NCI-H82 treated with DMSO at 0.1 percent for 48 hours (cell line): Measurements from ENCODE around the gene MT1E.

Experiments used
- DNase-seq: peaks from one replicate; lab custom pipeline; 2025; ENCODE audit not compliant: unreplicated experiment; lab: John Stamatoyannopoulos, UW

Gene MT1E

DNA sequence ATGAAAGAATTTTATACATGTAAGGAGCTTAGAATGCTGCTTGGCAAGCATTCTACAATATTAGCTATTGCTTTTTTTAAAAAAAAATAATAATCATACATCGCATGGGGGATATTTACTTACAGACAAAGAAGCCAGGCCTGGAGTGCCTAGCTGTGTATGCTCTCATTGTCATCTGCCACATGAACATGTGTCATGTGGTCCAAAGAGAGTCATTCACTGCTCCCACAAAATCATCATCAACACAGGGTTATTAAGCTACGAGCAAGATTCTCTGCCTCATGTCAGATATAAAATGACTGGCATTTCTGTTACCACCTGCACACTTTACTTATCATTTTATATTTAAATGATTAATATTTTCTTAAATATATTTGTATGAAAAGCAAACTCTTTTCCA lies 1.9 kb upstream of the MT1E start:
- DNase-seq = no peak

DNA sequence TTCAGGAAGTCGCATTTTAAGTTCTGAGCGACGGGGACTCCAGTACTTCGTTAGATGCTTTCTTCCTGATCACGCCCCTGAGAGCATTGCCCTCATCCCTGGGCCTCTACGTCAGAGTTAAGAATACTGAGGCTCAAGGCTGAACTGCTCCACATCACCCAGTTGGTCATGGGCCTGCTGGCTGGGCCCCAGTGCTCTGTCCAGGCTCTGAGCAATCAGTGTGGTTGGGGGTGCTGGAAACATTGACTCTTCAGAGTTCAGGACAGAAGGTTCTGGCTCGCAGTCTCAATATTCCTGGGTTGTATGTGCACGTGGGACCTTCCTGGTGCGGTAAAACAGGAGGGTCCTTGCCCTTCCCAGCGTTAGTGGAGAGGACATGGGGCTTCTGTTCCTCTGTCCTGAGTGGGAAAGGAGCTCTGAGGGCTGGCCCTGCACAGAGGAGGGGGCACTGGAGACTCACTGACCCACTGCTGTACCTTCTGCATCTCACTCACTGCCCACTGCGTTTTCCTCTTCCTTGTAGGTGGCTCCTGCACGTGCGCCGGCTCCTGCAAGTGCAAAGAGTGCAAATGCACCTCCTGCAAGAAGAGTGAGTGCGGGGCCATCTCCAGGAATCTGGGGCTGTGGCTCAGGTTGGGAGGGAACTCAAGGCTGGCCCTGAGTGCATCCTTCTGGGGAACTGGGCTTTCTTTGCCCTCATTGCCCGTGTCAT lies 518 bp downstream of the MT1E start:
- DNase-seq = no peak

DNA sequence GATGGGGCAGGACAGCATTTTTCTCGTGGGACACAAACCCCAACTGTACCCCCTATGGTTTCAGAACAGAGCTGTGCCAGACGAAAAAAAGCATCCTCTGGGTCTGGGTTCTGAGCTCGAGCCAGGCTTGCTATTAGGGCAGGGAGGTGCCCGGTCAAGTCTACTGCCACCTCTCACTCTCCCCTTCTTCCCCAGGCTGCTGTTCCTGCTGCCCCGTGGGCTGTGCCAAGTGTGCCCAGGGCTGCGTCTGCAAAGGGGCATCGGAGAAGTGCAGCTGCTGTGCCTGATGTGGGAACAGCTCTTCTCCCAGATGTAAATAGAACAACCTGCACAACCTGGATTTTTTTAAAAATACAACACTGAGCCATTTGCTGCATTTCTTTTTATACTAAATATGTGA lies 1.1 kb downstream of the MT1E start:
- no peak for DNase-seq

DNA sequence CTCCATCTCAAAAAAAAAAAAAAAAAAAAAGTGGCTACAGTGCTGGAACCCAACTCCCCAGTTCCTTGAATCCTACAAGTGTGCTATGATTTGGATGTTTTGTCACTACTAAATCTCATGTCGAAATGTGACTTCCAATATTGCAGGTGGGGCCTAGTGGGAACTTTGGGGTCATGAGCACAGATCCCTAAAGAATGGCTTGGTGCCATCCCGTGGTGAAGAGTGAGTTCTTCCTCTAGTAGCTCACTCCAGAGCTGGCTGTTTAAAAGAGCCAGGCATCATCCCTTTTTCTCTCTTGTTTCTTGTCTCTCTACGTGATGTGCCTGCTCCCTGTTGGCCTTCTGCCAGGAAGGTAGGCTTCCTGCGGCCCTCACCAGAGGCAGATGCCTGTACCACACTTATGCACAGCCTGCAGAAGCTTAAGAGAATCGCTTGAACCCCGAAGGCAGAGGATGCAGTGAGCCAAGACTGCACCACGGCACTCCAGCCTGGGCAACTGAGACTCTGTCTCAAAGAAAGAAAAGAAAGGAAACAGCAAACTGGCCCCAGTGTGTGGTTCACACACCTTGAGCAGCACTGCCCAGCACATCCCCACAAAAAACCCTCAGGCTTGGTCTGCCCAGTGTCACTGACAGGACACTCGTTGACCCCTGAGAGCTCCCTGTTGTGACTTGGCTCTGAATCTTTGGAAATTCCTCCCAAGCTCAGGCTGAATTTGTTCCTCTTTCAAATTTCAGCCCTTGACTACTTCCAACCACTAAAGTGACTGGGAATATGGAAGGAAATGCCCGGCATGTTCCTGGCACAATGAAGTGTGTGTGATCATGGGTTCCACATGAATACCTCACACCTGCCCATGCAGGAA lies 3.1 kb downstream of the MT1E start:
- no peak for DNase-seq

DNA sequence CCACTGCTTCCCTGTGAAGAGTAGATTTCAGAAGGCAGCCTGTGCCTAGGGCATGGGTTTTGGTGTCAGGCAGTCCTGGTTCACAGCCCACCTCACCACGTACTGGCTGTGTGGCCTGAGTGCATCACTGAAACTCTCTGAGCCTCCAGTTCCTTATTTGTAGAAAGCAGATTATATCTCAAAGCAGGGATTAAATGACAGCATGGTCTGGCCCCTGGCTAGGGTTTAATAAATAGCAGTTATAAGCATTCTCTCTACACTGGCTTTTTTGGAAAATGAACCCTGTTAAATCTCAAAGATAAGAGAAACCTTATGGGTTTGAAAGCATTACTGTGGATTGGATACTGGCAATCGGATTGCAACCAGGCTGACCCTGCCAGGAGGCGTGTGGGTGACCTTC lies 4.0 kb downstream of the MT1E start:
- DNase-seq = no peak

DNA sequence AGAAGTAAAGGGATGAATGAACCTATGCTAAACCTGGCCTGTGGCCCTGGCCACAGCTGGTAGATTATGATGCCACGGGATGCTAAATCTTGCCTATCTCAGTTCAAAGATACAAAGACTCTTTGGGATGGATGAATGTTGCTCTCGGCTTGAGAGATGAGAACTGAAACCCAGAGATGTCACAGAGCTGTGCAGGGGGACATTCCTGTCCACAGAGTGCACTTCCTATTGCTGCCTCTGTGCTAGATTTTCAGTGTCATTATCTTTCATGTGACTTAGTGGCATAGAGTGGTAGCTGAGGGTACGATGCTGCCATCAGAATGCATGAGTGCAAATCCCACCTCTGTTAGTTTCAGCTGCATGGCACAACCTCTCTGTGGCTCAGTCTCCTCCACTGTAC lies 4.6 kb downstream of the MT1E start:
- no peak for DNase-seq

DNA sequence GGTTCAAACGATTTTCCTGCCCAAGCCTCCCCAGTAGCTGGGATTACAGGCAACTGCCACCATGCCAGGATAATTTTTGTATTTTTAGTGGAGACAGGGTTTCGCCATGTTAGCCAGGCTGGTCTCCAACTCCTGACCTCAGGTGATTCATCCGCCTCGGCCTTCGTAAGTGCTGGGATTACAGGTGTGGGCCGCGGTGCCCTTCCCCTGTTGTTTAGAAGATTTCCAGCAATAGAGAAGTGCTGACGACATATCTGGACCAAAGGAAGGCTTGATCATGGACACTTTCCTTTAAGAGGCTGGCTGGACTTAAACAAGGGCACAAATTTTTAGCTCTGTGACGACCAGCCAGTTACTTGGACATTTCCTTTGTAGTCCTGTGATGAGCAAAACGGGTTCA lies 5.6 kb downstream of the MT1E start:
- DNase-seq = no peak

DNA sequence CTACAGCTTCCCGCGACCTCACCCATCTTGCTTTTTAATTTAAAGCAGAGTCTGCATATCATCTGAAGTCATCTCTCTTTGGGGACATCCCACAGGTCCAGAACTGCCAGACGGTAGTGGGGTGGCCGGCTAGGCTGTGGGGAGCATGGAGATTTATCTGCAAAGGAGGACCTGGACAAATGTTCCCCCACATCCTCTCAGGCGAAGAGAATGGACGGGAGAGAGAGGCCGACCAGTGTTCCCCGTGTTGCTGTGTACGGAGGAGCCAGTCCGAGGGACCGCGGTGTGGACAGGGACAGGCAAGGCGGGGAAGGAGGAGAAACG lies 6.2 kb downstream of the MT1E start:
- no peak for DNase-seq

DNA sequence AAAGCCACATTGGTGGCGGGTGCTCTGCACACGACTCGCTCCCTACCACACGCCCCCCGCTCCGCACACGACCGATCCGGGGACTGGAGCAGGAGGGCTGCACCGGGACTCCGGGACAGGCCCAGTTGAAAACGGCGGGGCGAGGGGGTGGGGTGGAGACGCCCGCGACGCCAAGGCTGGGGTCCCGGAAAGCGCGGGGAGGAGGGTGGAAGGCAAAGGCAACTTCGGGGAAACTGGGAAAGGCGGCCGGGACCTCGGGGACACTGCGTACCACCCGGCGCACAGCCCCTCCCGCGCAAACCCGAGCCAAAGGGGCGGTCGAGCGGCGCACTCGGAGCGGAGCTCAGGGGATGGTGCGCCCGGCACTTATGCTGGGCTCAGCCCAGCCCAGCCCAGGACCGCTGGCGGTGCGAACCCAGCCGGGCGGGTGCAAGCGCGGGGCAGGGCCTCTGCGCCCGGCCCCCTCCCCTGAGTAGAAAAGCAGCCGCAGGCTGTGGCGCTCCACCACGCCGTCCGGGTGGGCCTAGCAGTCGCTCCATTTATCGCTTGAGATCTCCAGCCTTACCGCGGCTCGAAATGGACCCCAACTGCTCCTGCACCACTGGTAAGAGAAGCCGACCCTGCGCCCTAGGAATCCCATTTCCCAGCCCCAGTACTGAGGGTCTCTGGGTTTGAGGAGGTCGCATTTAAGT lies 6.7 kb downstream of the MT1E start, which contains the start of gene MT1M:
TSS of gene MT1M (plus strand) at position 504 of the 692 bp plus-strand sequence. CDS start at position 577, 73 bp downstream.
- no peak for DNase-seq

DNA sequence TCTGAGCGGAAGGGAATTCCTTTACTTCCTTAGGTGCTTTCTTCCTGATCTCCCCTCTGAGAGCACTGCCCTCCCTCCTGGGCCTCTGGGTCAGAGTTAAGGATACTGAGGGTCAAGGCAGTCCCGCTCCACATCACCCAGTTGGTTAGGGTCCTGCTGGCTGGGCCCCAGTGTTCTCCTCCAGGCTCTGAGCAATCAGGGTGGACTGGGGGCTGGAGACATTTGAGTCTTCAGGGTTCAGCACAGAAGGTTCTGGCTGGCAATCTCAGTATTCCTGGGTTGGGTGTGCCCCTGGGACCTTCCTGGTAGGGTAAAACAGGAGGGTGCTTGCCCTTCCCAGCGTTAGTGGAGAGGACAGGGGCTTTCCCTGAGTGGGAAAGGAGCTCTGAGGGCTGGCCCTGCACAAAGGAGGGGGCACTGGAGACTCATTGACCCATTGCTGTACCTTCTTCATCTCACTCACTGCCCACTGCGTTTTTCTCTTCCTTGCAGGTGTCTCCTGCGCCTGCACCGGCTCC lies 7.3 kb downstream of the MT1E start:
- no peak for DNase-seq

DNA sequence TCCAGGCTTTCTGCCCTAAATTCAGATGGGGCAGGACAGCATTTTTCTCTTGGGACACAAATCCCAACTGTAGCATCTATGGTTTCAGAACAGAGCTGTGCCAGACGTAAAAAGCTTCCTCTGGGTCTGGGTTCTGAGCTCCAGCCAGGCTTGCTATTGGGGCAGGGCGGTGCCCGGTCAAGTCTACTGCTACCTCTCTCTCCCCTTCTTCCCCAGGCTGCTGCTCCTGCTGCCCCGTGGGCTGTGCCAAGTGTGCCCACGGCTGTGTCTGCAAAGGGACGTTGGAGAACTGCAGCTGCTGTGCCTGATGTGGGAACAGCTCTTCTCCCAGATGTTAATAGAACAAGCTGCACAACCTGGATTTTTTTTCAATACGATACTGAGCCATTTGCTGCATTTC lies 8.0 kb downstream of the MT1E start:
- DNase-seq = no peak

DNA sequence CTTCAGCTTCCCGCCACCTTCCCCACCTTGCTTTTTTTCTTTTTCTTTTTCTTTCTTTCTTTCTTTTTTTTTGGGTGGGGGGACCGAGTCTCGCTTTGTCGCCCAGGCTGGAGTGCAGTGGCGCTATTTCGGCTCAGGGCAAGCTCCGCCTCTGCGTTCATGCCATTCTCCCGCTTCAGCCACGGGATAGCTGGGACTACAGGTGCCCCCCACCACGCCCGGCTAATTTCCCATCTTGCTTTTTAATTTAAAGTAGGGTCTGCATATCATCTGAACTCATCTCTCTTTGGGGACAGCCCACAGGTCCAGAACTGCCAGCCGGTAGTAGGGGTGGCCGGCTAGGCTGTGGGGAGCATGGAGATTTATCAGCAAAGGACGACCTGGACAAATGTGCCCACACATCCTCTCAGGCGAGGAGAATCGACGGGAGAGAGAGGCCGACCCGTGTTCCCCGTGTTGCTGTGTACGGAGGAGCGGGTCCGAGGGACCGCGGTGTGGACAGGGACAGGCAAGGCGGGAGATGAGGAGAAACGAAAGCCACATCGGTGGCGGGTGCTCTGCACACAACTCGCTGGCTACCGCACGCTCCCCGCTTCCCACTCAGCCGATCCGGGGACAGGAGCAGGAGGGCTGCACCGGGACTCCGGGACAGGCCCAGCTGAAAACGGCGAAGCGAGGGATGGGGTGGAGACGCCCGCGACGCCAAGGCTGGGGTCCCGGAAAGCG lies 9.3 kb downstream of the MT1E start:
- no peak for DNase-seq

DNA sequence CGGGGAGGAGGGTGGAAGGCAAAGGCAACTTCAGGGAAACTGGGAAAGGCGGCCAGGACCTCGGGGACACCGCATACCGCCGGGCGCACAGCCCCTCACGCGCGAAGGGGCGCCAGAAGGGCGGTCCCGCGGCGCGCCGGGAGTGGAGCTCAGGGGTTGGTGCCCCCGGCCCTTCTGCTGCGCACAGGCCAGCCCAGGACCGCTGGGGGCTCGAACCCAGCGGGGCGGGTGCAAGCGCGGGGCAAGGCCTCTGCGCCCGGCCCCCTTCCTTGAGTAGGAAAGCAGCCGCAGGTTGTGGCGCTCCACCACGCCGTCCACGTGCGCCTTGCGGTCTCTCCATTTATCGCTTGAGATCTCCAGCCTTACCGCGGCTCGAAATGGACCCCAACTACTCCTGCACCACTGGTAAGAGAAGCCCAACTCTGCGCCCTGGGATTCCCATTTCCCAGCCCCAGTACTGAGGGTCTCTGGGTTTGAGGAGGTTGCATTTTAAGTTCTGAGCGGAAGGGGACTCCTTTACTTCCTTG lies 9.9 kb downstream of the MT1E start:
- no peak for DNase-seq

DNA sequence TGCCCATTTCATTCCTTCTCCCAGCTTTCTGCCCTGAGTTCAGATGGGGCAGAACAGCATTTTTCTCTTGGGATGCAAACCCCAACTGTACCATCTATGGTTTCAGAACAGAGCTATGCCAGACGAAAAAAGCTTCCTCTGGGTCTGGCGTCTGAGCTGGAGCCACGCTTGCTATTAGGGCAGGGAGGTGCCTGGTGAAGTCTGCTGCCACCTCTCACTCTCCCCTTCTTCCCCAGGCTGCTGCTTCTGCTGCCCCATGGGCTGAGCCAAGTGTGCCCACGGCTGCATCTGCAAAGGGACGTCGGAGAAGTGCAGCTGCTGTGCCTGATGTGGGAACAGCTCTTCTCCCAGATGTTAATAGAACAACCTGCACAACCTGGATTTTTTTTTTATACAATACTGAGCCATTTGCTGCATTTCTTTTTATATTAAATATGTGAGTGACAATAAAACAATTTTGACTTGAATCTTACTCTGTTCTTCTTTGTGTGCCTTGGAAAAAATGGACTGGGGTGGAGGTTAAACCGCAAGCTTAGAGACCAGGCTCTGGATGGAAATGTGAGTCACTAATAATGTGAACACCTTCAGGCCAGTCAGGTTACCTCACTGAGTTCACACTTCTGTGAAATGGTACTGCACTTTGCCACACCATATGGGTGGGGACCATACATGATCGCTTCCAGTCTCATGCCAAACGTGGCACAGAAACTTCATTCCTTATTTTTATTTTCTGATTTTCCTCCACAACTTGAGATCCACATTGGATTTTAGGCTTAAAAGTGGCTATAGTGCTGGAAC lies 11.2 kb downstream of the MT1E start:
- no peak for DNase-seq

DNA sequence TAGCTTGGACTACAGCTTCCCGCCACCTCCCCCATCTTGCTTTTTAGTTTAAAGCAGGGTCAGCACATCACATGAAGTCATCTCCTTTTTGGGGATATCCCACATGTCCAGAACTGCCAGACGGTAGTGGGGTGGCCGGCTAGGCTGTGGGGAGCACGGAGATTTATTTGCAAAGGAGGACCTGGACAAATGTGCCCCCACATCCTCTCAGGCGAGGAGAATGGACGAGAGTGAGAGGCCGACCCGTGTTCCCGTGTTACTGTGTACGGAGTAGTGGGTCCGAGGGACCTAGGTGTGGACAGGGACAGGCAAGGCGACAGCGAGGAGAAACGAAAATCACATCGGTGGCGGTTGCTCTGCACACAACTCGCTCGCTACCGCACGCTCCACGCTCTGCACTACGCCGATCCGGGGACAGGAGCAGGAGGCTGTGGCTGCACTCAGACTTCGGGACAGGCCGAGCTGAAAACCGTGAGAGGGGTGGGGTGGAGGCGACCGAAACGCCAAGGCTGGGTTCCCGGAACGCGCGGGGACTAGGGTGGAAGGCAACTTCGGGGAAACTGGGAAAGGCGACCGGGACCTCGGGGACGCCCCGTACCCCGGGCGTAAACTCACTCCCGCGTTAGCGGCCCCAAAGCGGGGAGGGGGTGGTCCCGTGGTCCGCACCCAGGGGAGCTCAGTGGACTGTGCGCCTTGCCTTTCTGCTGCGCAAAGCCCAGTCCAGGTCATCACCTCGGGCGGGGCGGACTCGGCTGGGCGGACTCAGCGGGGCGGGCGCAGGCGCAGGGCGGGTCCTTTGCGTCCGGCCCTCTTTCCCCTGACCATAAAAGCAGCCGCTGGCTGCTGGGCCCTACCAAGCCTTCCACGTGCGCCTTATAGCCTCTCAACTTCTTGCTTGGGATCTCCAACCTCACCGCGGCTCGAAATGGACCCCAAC lies 12.5 kb downstream of the MT1E start, which contains the start of gene MT1A:
TSS of gene MT1A (plus strand) at position 853 of the 937 bp plus-strand sequence. CDS start at position 926, 73 bp downstream.
- DNase-seq = no peak

DNA sequence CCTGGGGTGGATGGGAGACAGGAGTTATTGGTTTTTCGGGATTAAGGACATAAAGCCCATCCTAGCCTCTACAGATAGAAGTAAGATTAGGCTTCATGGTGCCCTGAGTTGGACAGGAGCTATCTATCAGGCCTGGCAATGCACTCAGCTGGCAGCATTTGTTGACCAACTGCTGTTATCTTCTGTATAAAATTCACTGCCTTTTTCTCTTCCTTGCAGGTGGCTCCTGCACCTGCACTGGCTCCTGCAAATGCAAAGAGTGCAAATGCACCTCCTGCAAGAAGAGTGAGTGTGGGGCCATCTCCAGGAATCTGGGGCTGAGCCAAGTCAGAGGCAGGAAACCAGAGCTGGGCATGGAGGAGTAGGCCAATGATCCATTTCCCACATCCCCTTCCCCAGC lies 13.5 kb downstream of the MT1E start:
- no peak for DNase-seq

DNA sequence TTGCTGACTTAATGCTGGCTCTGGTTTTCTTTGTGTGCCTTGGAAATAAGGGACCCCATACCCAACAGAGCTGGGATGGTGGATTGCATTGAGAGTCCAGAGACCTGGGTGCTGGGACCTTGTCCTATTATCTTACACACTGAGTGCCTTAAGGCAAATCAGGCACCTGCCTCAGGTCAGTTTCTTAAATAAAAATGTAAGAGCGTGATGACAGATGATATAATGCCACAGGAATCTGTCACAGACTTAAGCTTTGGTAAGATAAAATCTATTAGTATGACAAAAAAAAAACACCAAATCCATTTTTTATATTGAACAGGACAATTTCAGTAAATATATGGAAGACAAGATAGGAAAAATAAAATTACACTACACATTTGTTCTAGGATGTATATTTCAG lies 14.5 kb downstream of the MT1E start:
- DNase-seq = no peak

DNA sequence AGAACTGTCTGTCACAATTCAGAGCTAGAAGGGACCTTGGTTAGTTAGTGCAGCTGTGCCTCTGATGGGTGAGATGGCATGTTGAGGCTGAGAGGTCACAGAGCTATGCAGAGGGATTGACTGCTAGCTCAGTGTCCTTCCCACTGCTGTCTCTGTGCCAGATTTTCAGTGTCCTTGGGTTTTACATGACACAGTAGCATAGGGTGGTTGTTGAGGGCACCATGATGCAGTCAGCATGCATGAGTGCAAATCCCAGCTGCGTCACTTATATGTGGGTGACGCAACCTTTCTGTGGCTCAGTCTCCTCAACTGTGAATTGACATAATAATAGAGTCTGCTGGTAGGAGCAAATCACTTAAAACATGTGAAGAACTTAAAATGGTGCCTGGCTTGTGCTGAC lies 15.6 kb downstream of the MT1E start:
- no peak for DNase-seq
